GM12874 (cell line): ENCODE results near the gene LGI4.

Experiments used
- CTCF ChIP-seq: IDR thresholded peaks from 2 replicates; pipeline ENCODE4 v1.5.1; 2011; ENCODE audit warnings: low read depth, mild to moderate bottlenecking, control low read depth, low read length, moderate library complexity; ENCODE audit not compliant: insufficient read depth

LGI4 gene

GRCh38 chr19:35134601-35135242 lies at the start of gene LGI4:
Gene LGI4, minus strand, starts transcription at chr19:35135059. Its CDS starts 379 bp downstream, at chr19:35134680.
- TF ChIP-seq CTCF, result no peak

DNA sequence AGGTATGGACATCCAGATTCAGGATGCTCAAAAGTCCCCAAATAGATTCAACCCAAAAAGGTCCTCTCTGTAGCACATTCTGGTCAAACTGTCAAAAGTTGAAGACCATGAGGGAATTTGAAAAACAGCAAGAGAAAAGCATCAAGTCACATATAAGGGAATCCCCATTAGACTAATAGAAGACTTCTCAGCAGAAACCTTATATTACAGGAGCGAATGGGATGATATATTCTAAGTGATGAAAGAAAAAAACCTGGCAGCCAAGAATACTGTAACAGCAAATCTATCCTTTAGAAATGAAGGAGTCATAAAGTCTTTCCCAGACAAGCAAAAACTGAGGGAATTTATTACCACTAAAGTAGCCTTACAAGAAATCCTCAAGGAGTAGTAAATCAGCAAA lies 49.4 kb upstream of the LGI4 start:
- no peak for TF ChIP-seq CTCF

DNA sequence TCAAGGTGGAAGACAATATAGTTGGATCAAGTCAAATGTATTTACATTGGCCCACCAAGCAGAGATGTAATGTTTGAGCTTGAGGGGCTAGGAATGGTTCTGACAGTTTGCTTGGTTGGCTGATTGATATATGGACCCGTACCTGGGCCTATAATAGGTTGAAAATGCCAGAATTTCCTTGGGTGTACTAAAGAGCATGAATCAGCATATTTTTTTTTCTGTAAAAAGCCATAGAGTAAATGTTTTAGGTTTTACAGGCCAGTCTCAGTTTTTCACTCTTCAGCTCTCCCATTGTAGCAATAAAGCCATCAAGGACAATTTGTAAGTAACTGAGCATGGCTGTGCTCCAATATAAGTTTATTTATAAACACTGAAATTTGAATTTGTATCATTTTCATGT lies 46.5 kb upstream of the LGI4 start:
- TF ChIP-seq CTCF, result no peak

DNA sequence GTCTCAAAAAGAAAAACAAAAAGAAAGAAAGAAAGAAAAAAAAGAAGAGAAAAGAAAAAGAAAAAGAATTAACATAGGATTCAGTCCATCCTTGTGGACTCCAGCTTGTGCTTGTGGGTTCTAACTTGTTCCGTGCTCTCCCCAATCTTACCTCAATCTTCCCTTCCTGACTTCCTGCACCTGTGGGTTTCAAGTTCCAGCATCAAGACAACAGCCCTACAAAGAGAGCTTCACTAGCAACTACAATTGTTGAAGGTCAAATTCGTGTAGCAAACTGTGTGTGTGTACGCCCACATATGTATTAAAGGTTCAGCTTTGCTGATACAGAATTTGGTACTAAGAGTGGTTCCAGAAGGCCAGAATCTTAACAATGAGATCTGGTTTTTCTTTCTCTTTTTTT lies 45.0 kb upstream of the LGI4 start:
- no peak for TF ChIP-seq CTCF

GRCh38 chr19:35178701-35179100 lies 43.8 kb upstream of the LGI4 start:
- no peak for TF ChIP-seq CTCF

DNA sequence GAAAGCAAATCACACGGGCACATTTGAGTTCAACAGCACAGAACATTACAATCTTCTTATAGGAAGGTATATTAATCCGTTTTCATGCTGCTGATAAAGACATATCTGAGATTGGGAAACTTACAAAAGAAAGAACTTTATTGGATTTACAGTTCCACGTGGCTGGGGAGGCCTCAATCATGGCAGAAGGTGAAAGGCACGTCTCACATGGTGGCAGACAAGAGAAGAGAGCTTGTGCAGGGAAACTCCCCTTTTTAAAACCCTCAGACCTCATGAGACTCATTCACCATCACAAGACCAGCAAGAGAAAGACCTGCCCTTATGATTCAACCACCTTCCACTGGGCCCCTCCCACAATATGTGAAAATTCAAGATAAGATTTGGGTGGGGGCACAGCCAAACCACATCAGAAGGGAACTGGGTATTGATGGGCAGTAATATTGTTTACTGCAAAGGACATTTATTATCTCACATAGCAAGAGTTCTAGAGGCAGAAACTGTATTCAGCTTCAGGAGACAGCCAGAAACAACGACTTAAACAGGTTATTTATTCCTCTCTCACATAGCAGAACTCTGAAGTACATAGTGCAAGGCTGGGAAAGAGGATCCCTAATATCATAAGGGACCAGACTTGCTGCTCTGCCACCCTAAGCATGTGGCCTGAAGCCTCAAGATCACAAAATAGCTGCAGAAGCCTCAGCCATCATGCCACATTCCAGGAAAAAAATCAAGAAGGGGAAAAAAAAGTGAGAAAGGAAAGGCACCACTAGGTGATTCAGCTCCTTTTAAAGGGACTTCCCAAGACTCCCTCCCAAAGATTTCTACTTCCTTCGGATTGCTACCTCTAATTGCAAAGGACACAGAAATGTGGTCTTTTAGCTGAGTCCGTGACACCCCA lies 42.8 kb upstream of the LGI4 start:
- TF ChIP-seq CTCF, result no peak

- no peak for TF ChIP-seq CTCF
These were observed 41.3 kb upstream of the LGI4 start for GRCh38 chr19:35176181-35176570.
